Measurements from ENCODE around the gene TDRD1. TPM values are rescaled to one million over a fixed set of nuclear protein-coding genes. Genes with fewer than 3 reads are reported as not detected.

The TDRD1 gene
- total RNA-seq, 1 donor from 2014 or later, result 0.31 TPM

- no peak for ATAC-seq
- no peak for DNase-seq (ENCODE audit: low spot score)
- intact Hi-C loops (cut with DNase I), result no loop called here
Measured at GRCh38 chr10:114221235-114221634, 42.1 kb downstream of the TDRD1 start.

- ATAC-seq, result no peak
- intact Hi-C loops (cut with DNase I), result no loop called here
- no peak for DNase-seq (ENCODE audit: low spot score)
Measured at GRCh38 chr10:114223066-114223465, 43.9 kb downstream of the TDRD1 start.

- no peak for DNase-seq (ENCODE audit: low spot score)
- intact Hi-C loops (cut with DNase I), result no loop called here
- ATAC-seq, result no peak
Measured at GRCh38 chr10:114228156-114228555, 49.0 kb downstream of the TDRD1 start.

GRCh38 chr10:114232561-114233176, 53.5 kb downstream of the TDRD1 start:
- intact Hi-C loops (cut with DNase I), result no loop called here
- DNase-seq (ENCODE audit: low spot score) (no peak), ATAC-seq (no peak)

GRCh38 chr10:114233482-114233881, 54.3 kb downstream of the TDRD1 start:
- no peak for DNase-seq (ENCODE audit: low spot score)
- ATAC-seq, result no peak
- intact Hi-C loops (cut with DNase I), result no loop called here

GRCh38 chr10:114234132-114234531, 55.0 kb downstream of the TDRD1 start:
- no peak for ATAC-seq
- DNase-seq (ENCODE audit: low spot score), result no peak
- intact Hi-C loops (cut with DNase I), result no loop called here

- no peak for DNase-seq (ENCODE audit: low spot score)
Measured at GRCh38 chr10:114239117-114239993, 60.2 kb downstream of the TDRD1 start, which contains the start of gene VWA2. VWA2 (plus strand) TSS chr10:114239254; CDS start chr10:114248714, 9,460 bp downstream.

GRCh38 chr10:114239994-114240345, 60.8 kb downstream of the TDRD1 start:
- DNase-seq (ENCODE audit: low spot score) (no peak), ATAC-seq (no peak)
- intact Hi-C loops (cut with DNase I), result no loop called here

More at GRCh38 chr10:114239117-114239993, 60.2 kb downstream of the TDRD1 start, which contains the start of gene VWA2:
- ATAC-seq, result peak; percentile 39
- intact Hi-C loops (cut with DNase I), result no loop called here

- ATAC-seq (no peak), DNase-seq (ENCODE audit: low spot score) (no peak)
- intact Hi-C loops (cut with DNase I), result no loop called here
Measured at GRCh38 chr10:114242235-114242634, 63.1 kb downstream of the TDRD1 start.

GRCh38 chr10:114243661-114244060, 64.5 kb downstream of the TDRD1 start:
- ATAC-seq (no peak), DNase-seq (ENCODE audit: low spot score) (no peak)
- intact Hi-C loops (cut with DNase I), result no loop called here

- intact Hi-C loops (cut with DNase I), result no loop called here
- no peak for ATAC-seq
Measured at GRCh38 chr10:114244126-114244525, 65.0 kb downstream of the TDRD1 start.

GRCh38 chr10:114245121-114245791, 66.1 kb downstream of the TDRD1 start:
- intact Hi-C loops (cut with DNase I), result no loop called here
- ATAC-seq (no peak), DNase-seq (ENCODE audit: low spot score) (no peak)

More at GRCh38 chr10:114244126-114244525, 65.0 kb downstream of the TDRD1 start:
- no peak for DNase-seq (ENCODE audit: low spot score)

- intact Hi-C loops (cut with DNase I), result no loop called here
- ATAC-seq (peak; percentile 31), DNase-seq (ENCODE audit: low spot score) (no peak)
Measured at GRCh38 chr10:114246679-114247305, 67.6 kb downstream of the TDRD1 start.

- no peak for DNase-seq (ENCODE audit: low spot score)
- intact Hi-C loops (cut with DNase I), result no loop called here
Measured at GRCh38 chr10:114250236-114250635, 71.1 kb downstream of the TDRD1 start.

GRCh38 chr10:114250716-114251115, 71.6 kb downstream of the TDRD1 start:
- ATAC-seq (no peak), DNase-seq (ENCODE audit: low spot score) (no peak)

More at GRCh38 chr10:114250236-114250635, 71.1 kb downstream of the TDRD1 start:
- no peak for ATAC-seq

GRCh38 chr10:114252092-114252491, 72.9 kb downstream of the TDRD1 start:
- intact Hi-C loops (cut with DNase I), result no loop called here
- DNase-seq (ENCODE audit: low spot score), result no peak
- ATAC-seq, result no peak

More at GRCh38 chr10:114250716-114251115, 71.6 kb downstream of the TDRD1 start:
- intact Hi-C loops (cut with DNase I), result no loop called here

GRCh38 chr10:114252883-114253282, 73.7 kb downstream of the TDRD1 start:
- DNase-seq (ENCODE audit: low spot score), result no peak
- intact Hi-C loops (cut with DNase I), result no loop called here
- no peak for ATAC-seq

- intact Hi-C loops (cut with DNase I), result no loop called here
- no peak for DNase-seq (ENCODE audit: low spot score)
- ATAC-seq, result no peak
Measured at GRCh38 chr10:114255227-114255626, 76.1 kb downstream of the TDRD1 start.

Data from sciatic nerve (tissue), 2 donors.